Kidney (tissue), 14 donors: ENCODE data around the gene URB2. TPM values are rescaled to one million over a fixed set of nuclear protein-coding genes. Genes with fewer than 3 reads are reported as not detected.

Experiments
- DNase-seq, 5 donors: peaks; one replicate each; pipeline ENCODE4 v3.0.0-alpha.2; 2013 to 2020
- FAIRE-seq: peaks from 2 replicates; lab custom pipeline; 2012; peaks lifted over from hg19 to GRCh38; lab: Jason Lieb, UNC
- H3K27ac ChIP-seq, 2 donors: one replicate each; pipeline ENCODE4 v1.7.0; 2013; ENCODE audit warnings: low read depth in 2 of 2, low read length in 2 of 2, inconsistent platforms in 1 of 2
- H3K27me3 ChIP-seq: one replicate; pipeline ENCODE4 v1.7.1; 2013; ENCODE audit warnings: low read length, inconsistent platforms; ENCODE audit not compliant: control insufficient read depth, insufficient read depth
- H3K36me3 ChIP-seq, 3 donors: one replicate each; pipeline versions ENCODE4 v1.7.0 to v1.7.1; 2013; ENCODE audit warnings: low read length in 3 of 3, control low read depth in 1 of 3, inconsistent platforms in 1 of 3; ENCODE audit not compliant: insufficient read depth in 3 of 3, control insufficient read depth in 2 of 3
- H3K4me1 ChIP-seq, 3 donors: one replicate each; pipeline versions ENCODE4 v1.7.0 to v1.7.1; 2013; ENCODE audit warnings: low read length in 3 of 3, inconsistent platforms in 1 of 3, low read depth in 1 of 3; ENCODE audit not compliant: control insufficient read depth in 2 of 3, insufficient read depth in 2 of 3
- H3K4me3 ChIP-seq, 3 donors: one replicate each; pipeline versions ENCODE4 v1.7.0 to v1.8.1; 2013; ENCODE audit warnings: low read length in 3 of 3, control low read depth in 1 of 3, inconsistent platforms in 1 of 3
- H3K9ac ChIP-seq, 3 donors: one replicate each; pipeline versions ENCODE4 v1.7.0 to v1.7.1; 2013; ENCODE audit warnings: low read length in 3 of 3, control low read depth in 1 of 3, inconsistent platforms in 1 of 3
- H3K9me3 ChIP-seq, 3 donors: one replicate each; pipeline versions ENCODE4 v1.7.0 to v1.7.1; 2013; ENCODE audit warnings: low read length in 3 of 3, control low read depth in 1 of 3, inconsistent platforms in 1 of 3; ENCODE audit not compliant: control insufficient read depth in 2 of 3, insufficient read depth in 1 of 3
- intact Hi-C: fragments of 100-400 bp; cut with DNase I; formaldehyde crosslinking; loops from one replicate; pipeline ENCODE4 v1.11.1; 2022
- polyA plus RNA-seq: library from polyadenylated mRNA; stranded (reverse); fragments of 350-450 nt; fragmentation: Illumina TruSeq; extraction: RNeasy Lipid Tissue Mini Kit (QIAGEN cat#74804); gene quantifications from one replicate; pipeline ENCODE4 v1.2.3, GENCODE V29; 2014; ENCODE audit warnings: low read depth, low replicate concordance; ENCODE audit not compliant: insufficient read depth
- total RNA-seq: library from RNA; stranded (reverse); fragmentation: NEBNext Ultra II Directional; extraction: Animal tissue kit (Norgen Biotek cat#: 25700); gene quantifications from one replicate; pipeline ENCODE4 v1.2.1, GENCODE V29; 2021
- TF ChIP-seq, protein P1 (sequence below): IDR thresholded peaks from 3 replicates; pipeline ENCODE4 v1.5.1; 2012; ENCODE audit warnings: mild to moderate bottlenecking, moderate library complexity, borderline replicate concordance; ENCODE audit not compliant: insufficient read depth; ENCODE audit errors: extremely low read depth
- donor health status: control.
- donor health status: control.
- donor health status: control.
- donor health status: control.
- donor health status: control.
- donor health status: DM: yes; HTN: yes; CAD: no.
- donor health status: Normal renal cell carcinoma (clear cell type).

Gene URB2
- total and polyA plus RNA-seq, 2 donors from 2014 or later: 1.4 to 8.3 TPM

DNA sequence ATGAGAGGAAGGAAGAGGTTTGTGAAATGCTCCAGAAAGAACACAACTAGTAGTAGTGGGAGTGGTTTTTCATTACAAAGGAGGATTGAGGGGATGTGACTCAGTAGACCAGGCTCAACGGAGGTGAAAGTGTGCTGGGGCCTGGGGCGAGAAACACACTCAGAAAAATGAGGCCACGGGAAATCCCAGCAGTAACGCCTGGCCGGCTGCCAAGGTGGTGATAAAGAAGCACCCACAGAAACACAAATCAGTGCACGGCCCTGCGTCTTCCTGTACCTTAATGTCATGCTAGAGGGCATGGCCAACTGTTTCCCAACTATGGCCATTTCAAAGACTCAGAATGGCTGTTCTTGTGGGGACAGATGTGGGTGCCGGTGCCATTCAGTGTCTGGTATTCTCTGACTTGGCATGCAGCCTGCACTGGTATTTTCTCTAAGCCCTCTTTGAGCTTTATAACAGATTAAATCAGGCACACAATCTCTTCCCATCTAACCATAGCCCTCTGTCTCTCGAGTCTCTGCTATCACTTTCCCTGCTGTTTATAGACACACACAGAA, 38.2 kb downstream of the URB2 start:
- no peaks in the 10 kb centered on the region for H3K27me3 ChIP-seq
- FAIRE-seq (no peak), DNase-seq (no peak)
- no peak overlapping the region for H3K27ac ChIP-seq
- no peaks in the 10 kb centered on the region for H3K4me1 ChIP-seq
- no peak overlapping the region for H3K4me3 ChIP-seq
- H3K9me3 ChIP-seq: no peaks in the 10 kb centered on the region
- H3K36me3 ChIP-seq: peaks cover 0 to 4% (median 0%) of the 10 kb centered on the region in 3 donors
- TF ChIP-seq, protein P1, sequence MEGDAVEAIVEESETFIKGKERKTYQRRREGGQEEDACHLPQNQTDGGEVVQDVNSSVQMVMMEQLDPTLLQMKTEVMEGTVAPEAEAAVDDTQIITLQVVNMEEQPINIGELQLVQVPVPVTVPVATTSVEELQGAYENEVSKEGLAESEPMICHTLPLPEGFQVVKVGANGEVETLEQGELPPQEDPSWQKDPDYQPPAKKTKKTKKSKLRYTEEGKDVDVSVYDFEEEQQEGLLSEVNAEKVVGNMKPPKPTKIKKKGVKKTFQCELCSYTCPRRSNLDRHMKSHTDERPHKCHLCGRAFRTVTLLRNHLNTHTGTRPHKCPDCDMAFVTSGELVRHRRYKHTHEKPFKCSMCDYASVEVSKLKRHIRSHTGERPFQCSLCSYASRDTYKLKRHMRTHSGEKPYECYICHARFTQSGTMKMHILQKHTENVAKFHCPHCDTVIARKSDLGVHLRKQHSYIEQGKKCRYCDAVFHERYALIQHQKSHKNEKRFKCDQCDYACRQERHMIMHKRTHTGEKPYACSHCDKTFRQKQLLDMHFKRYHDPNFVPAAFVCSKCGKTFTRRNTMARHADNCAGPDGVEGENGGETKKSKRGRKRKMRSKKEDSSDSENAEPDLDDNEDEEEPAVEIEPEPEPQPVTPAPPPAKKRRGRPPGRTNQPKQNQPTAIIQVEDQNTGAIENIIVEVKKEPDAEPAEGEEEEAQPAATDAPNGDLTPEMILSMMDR: no peak
- intact Hi-C loops: loop anchor here (10.0 kb wide), 1 partner anchor 651 kb away; no protein-coding TSS in a partner anchor
- no peak overlapping the region for H3K9ac ChIP-seq

DNA sequence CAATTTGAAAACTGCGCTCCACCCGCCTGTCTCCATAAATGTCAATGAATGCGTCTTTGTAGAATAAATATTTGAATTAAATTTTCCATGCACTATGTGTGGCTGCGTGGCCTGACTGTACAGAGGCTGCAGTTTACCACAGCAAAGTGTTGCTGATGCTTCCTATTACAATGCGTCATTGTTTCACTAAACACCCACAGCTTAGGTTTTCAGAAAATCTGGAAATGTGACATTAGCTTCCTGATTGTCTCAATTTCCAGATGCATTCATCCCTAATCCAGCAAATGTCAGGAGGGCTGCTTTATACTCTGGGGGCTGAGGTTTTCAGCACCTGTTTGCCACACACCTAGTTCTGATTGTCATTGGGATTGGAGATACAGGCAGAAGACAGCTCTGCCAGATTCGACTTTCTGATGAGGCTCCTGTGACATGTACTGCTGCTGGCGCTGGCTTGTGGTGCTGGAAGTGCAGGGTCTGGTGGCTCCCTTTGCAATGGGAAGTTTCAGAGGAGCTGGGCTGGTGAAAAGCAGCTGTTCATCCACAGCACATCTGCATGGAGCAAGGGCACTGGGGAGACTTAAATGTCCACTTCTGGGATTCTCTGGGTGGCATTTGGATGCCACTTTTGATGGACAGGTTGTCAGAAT, 40.0 kb downstream of the URB2 start:
- Histone ChIP-seq H3K9ac (no peak overlapping the region), H3K9me3 (no peaks in the 10 kb centered on the region), H3K4me1 (no peaks in the 10 kb centered on the region), H3K27me3 (no peaks in the 10 kb centered on the region), H3K4me3 (no peak overlapping the region), H3K27ac (no peak overlapping the region), H3K36me3 (no peaks in the 10 kb centered on the region)
- FAIRE-seq (no peak), DNase-seq (no peak)
- TF ChIP-seq, protein P1: no peak
- intact Hi-C loops: loop anchor here (10.0 kb wide), 1 partner anchor 649 kb away; no protein-coding TSS in a partner anchor

DNA sequence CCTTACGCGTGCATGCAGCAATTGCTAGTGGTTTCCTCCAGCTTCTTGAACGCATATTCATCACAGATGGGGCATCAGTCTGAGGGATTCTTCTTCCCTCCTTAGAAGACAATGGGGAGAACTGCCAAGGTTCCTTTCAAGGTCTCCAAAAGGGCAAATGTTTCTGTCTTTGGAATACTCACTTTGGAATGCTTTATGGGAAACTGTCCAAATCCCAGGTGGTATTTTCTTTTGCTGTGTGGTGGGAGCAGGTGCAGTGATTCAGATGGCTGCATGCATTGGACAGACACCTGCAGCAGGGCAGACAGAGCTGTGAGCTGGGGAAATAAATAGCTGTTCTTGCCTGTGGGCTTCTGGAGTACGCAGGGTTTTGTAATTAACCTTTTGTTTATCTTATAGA, 40.5 kb downstream of the URB2 start:
- no peaks in the 10 kb centered on the region for H3K4me1 ChIP-seq
- no peaks in the 10 kb centered on the region for H3K36me3 ChIP-seq
- DNase-seq (no peak), FAIRE-seq (no peak)
- no peaks in the 10 kb centered on the region for H3K9me3 ChIP-seq
- intact Hi-C loops: loop anchor here (10.0 kb wide), 1 partner anchor 648 kb away; no protein-coding TSS in a partner anchor
- no peak overlapping the region for H3K27ac ChIP-seq
- no peaks in the 10 kb centered on the region for H3K27me3 ChIP-seq
- TF ChIP-seq, protein P1: no peak
- no peak overlapping the region for H3K4me3 ChIP-seq
- no peak overlapping the region for H3K9ac ChIP-seq
